Esophagus squamous epithelium (tissue), 4 donors: Measurements from ENCODE around the gene CSNK1G1.

ENCODE experiments used
- CTCF ChIP-seq, 6 experiments: fragments of 450-650 bp in 4 of 6; fragments of 200-600 bp in 2 of 6; sonication (generic) in 2 of 6; IDR thresholded peaks; one replicate each; pipeline ENCODE4 v1.5.1; 2016 to 2019; ENCODE audit warnings: antibody characterized with exemption in 6 of 6, mild to moderate bottlenecking in 4 of 6, moderate library complexity in 4 of 6
- POLR2A ChIP-seq, 4 donors: fragments of 450-650 bp; IDR thresholded peaks; one replicate each; pipeline ENCODE4 v1.6.1; 2017; ENCODE audit warnings: antibody characterized with exemption in 4 of 4, mild to moderate bottlenecking in 4 of 4, moderate library complexity in 3 of 4

- no peak for TF ChIP-seq CTCF (IDR thresholded peaks at IDR 0.05)
- no peak for TF ChIP-seq POLR2A (IDR thresholded peaks at IDR 0.05)
Measured at GRCh38 chr15:64205202-64205601, 150.8 kb downstream of the CSNK1G1 start.
